Psoas muscle (tissue), 8 donors: ENCODE measurements around the gene MCM5. TPM values are rescaled to one million over a fixed set of nuclear protein-coding genes. Genes with fewer than 3 reads are reported as not detected.

Source experiments
- ATAC-seq, 4 donors: fragments of 200-7000 bp; cut with Tn5 transposase; one replicate each; pipeline ENCODE4 v1.9.1; 2020; ENCODE audit warnings: moderate library complexity in 3 of 4, mild to moderate bottlenecking in 2 of 4
- DNase-seq, 2 donors: peaks; one replicate each; pipeline ENCODE4 v3.0.0-alpha.2; 2020
- H3K27ac ChIP-seq: fragments of 200-600 bp; one replicate; pipeline ENCODE4 v1.8.0; 2022
- H3K27me3 ChIP-seq, 3 donors: fragments of 200-600 bp in 1 of 3; one replicate each; pipeline versions ENCODE4 v1.6.1 to v1.8.0; 2013 to 2022; ENCODE audit warnings: low read length in 2 of 3, mild to moderate bottlenecking in 2 of 3, moderate library complexity in 1 of 3; ENCODE audit not compliant: insufficient read depth in 3 of 3
- H3K36me3 ChIP-seq, 2 donors: fragments of 200-600 bp in 1 of 2; one replicate each; pipeline versions ENCODE4 v1.6.1 to v1.8.0; 2013 to 2022; ENCODE audit warnings: low read depth in 1 of 2, mild to moderate bottlenecking in 1 of 2, moderate library complexity in 1 of 2; ENCODE audit not compliant: insufficient read depth in 1 of 2
- H3K4me1 ChIP-seq: fragments of 200-600 bp; one replicate; pipeline ENCODE4 v1.8.0; 2022
- H3K4me3 ChIP-seq: fragments of 200-600 bp; one replicate; pipeline ENCODE4 v1.8.0; 2022; ENCODE audit warnings: mild to moderate bottlenecking
- H3K9me3 ChIP-seq: fragments of 200-600 bp; one replicate; pipeline ENCODE4 v1.8.0; 2022
- CTCF ChIP-seq: fragments of 200-600 bp; IDR thresholded peaks from one replicate; pipeline ENCODE4 v1.8.0; 2022; ENCODE audit warnings: antibody characterized with exemption
- WGBS, 3 donors: extraction: QIAGEN DNeasy Blood & Tissue Kit; methylation state at CpG; one replicate each; pipeline versions ENCODE4 v1.1.6 to v1.1.7; 2013; 5-methylcytosine and 5-hydroxymethylcytosine counted together
- intact Hi-C, 2 donors: fragments of 100-400 bp; cut with DNase I; formaldehyde crosslinking; loops; one replicate each; pipeline versions ENCODE4 v1.11.0 to v1.14.2; 2022
- polyA plus RNA-seq, 3 donors: library from polyadenylated mRNA; stranded (reverse); fragments of 200-250 nt; gene quantifications; one replicate each; pipeline ENCODE4 v1.2.3, GENCODE V29; 2013
- total RNA-seq, 4 donors: library from RNA; stranded (reverse); fragmentation: NEBNext Ultra II Directional in 2 of 4; extraction: Animal tissue kit (Norgen Biotek cat#: 25700) in 2 of 4; gene quantifications; one replicate each; pipeline versions ENCODE4 v1.2.1 to v1.2.4, GENCODE V29; 2021 to 2023
- donor health status: healthy with polysubstance abuse.
- donor health status: DM: no; HTN: no; CAD: no; lungs with moderate emphysema.
- donor health status: Bipolar disorder and iron deficiency.
- donor health status: healthy.
- donor health status: DM: yes; HTN: yes; CAD: no.
- donor health status: DM: no; HTN: no; CAD: no.
- donor health status: DM: no; HTN: no; CAD: no.
- donor health status: DM: yes; HTN: yes; CAD: no.

The MCM5 gene
- total and polyA plus RNA-seq, 7 donors = 6.4 to 13.6 (median 9.1) TPM

DNA sequence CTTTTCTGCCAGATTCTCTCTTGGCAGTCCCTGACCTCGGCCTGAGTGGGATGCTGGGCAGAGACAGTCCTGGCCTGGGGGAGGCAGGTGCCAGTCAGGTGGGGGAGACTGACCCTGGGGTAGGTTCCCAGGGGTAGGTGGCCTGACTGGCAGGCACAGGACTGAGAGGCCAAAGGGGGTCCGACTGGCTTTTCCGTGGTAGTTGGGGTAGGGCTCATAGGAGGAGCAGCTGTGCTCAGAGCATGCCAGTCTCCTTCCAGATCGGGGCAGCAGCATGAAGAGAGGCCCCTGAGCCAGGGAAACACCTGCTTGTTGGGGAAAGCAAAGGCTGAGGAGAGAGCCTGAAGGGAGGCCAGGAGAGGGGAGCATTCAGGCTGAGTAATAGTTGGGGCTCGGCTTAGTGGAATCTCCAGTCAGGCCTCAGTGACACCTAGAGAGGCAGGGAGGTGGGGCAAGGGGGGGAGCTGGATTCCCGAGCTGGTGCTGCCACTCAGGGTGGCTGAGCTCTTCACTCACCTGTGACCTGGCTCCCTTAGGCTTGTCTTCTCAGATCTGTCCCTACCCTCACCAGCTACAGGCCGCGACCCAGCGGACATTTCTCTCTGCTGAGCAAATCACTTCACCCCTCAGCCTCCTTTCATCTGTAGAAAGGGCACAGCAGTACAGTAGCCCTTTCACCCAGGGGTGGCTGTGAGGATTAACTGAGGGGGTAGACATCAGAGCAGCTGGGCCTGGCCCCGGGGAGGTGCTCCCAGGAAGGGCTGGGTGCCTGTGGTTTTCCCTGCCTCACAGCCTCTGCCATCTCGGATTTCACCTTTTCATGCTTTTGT is 26.2 kb downstream of the MCM5 start:
- DNase-seq (no peak), ATAC-seq (peak in 1 of 4 donors; percentile 58)
- intact Hi-C loops = no loop called here
- 70 to 81% (median 73%) methylated on average over 11 of the region's 11 CpGs for WGBS, 3 donors
- Histone ChIP-seq H3K36me3 (peaks cover 2 to 33% of the 10 kb centered on the region in 2 donors), H3K27me3 (no peaks in the 10 kb centered on the region), H3K9me3 (no peaks in the 10 kb centered on the region), H3K4me1 (peaks cover 20% of the 10 kb centered on the region), H3K27ac (peak overlapping the region; percentile 70), H3K4me3 (no peak overlapping the region)
- no peak for TF ChIP-seq CTCF

DNA sequence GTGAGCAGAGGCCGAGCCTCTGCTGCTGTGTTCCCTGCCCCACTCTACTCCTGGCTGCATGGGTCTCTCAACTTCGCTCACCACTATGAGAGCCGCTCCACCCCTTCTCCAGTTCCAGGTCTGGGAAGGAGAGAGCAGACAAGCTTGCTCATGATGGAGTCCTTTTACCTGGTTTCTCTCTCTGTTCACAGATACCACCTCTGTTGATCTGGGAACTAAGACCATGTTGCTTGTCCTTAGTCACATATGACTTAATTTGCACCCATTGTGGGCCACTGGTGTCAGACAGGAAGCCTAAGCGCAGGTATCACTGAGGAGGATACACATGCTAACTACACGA is 26.8 kb downstream of the MCM5 start:
- peaks cover 25% of the 10 kb centered on the region for H3K4me1 ChIP-seq
- H3K27me3 ChIP-seq = no peaks in the 10 kb centered on the region
- no peaks in the 10 kb centered on the region for H3K9me3 ChIP-seq
- no peak for ATAC-seq
- 71 to 78% (median 73%) methylated on average over 5 of the region's 5 CpGs for WGBS, 3 donors
- DNase-seq = no peak
- no peak overlapping the region for H3K4me3 ChIP-seq
- TF ChIP-seq CTCF = no peak
- H3K27ac ChIP-seq = peak overlapping the region; percentile 70
- intact Hi-C loops = no loop called here
- H3K36me3 ChIP-seq = peaks cover 2 to 27% of the 10 kb centered on the region in 2 donors

DNA sequence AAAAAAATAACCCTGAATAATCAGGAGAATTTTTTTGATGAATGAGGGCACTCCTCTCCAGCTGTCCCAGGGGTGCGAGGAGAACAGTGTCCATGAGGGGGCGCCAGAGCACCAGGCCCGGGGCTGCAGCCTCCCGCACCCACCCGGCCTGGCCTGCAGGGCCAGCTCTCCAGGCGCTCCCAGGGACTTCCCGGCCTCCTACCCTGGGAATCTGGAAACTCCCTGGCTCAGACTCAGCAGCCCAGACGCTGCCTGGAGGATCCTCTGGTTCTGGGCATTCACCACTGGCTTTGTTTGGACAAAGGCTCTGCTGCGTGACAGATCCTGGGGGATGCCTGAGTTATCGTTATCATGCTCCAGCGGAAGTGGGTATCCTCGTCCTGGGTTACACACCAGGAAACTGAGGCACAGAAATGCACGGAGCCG is 31.0 kb downstream of the MCM5 start:
- 11 to 15% (median 11%) methylated on average over 14 of the region's 14 CpGs for WGBS, 3 donors
- intact Hi-C loops = loop anchor here (1.0 to 10.0 kb wide), 6 partner anchors 152 to 694 kb away; no protein-coding TSS in a partner anchor
- Histone ChIP-seq H3K27me3 (no peaks in the 10 kb centered on the region), H3K4me3 (no peak overlapping the region), H3K4me1 (peaks cover 24% of the 10 kb centered on the region), H3K27ac (no peak overlapping the region), H3K9me3 (peaks cover 10% of the 10 kb centered on the region), H3K36me3 (no peaks in the 10 kb centered on the region)
- TF ChIP-seq CTCF = peak; percentile 96
- peak; percentile 95 to 98 (median 96) for ATAC-seq
- peak; percentile 88 to 92 for DNase-seq

- no peaks in the 10 kb centered on the region for H3K27me3 ChIP-seq
- DNase-seq = no peak
- WGBS, 3 donors = 89 to 93% (median 90%) methylated on average over 12 of the region's 12 CpGs
- peaks cover 17% of the 10 kb centered on the region for H3K4me1 ChIP-seq
- no peak overlapping the region for H3K4me3 ChIP-seq
- peaks cover 10% of the 10 kb centered on the region for H3K9me3 ChIP-seq
- H3K36me3 ChIP-seq = no peaks in the 10 kb centered on the region
- no peak for ATAC-seq
- no peak overlapping the region for H3K27ac ChIP-seq
- intact Hi-C loops = loop anchor here (1.0 to 10.0 kb wide), 6 partner anchors 151 to 693 kb away; no protein-coding TSS in a partner anchor
- no peak for TF ChIP-seq CTCF
Observed at GRCh38 chr22:35431483-35432227, 31.7 kb downstream of the MCM5 start.
